Erythroblast (primary cell): ENCODE measurements around the gene TUBA8.

Source experiments
- GATA1 ChIP-seq: IDR thresholded peaks from 2 replicates; pipeline ENCODE4 v1.6.1; 2011; ENCODE audit warnings: low read depth, mild to moderate bottlenecking, control low read depth, low read length, moderate library complexity
- POLR2A ChIP-seq: IDR thresholded peaks from 2 replicates; pipeline ENCODE4 v1.6.1; 2011; ENCODE audit warnings: mild to moderate bottlenecking, low read length

DNA sequence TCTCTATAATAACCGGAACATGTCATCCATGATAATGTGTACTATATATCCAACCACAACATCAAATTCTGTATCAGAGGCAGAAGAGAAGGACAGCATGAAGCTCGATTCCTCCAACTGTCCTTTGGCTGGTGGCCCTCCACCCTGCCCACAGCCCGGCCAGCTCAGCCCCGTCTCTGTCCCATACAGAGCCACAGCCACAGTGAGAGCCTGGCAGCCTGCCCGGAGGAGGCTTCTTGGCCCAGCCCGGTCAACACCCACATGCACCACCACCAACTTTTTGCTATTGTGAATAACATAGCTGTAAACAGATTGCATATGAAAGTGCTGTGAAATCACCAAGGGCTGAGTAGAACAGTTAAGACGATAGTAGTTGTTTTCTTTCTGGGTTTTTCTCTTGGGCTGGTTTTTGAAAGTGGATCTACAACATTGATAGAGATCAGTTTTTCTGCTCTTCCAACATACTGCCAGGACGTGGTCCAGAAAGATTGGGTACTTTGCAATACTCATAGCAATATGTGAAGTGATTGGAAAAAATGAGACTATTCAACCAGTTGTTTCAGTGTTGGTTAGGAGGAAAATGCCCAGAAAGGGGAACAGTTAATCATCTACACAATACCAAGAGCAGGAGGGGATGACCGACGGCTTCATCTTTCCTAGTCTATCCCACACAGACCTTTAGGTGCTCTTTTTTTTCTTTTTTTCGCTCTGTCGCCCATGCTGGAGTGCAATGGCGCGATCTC is 6.9 kb upstream of the TUBA8 start:
- TF ChIP-seq POLR2A (no peak), GATA1 (no peak)
